RWPE1 (cell line): ENCODE results near the gene HERPUD2.

Source experiments
- CTCF ChIA-PET: fragments of 350-600 bp; sonication (Branson Sonifier 250); formaldehyde crosslinking; extraction: SDS; loops from one replicate; lab custom pipeline; 2021; lab: Yijun Ruan, JAX
- POLR2A ChIA-PET: fragments of 400-600 bp; formaldehyde crosslinking; extraction: SDS; loops from one replicate; lab custom pipeline; 2020; ENCODE audit warnings: antibody characterized with exemption; ENCODE audit not compliant: low non-redundant PET; lab: Yijun Ruan, JAX
- DNase-seq: peaks from one replicate; pipeline ENCODE4 v3.0.0; 2012; ENCODE audit warnings: low spot score
- H3K27ac ChIP-seq: fragments of 450-650 bp; 2 replicates; pipeline ENCODE4 v1.5.1; 2017
- CTCF ChIP-seq: fragments of 450-650 bp; conservative IDR thresholded peaks from 2 replicates; pipeline ENCODE4 v1.5.1; 2017; ENCODE audit warnings: low read depth, mild to moderate bottlenecking

The HERPUD2 gene

GRCh38 chr7:35705932-35706461 is 11.1 kb upstream of the HERPUD2 start:
- ChIA-PET POLR2A (interaction anchor here (0.6 kb wide), 1 partner anchor 9 kb away, joined by 3 read pairs; no protein-coding TSS in a partner anchor), CTCF (interaction anchor here (0.6 kb wide), 1 partner anchor 9 kb away, joined by 5 read pairs; no protein-coding TSS in a partner anchor)
- no peak for DNase-seq
- no peak overlapping the region for H3K27ac ChIP-seq
- no peak for TF ChIP-seq CTCF

- POLR2A ChIA-PET = no interaction called here
- CTCF ChIA-PET = no interaction called here
- TF ChIP-seq CTCF = no peak
- H3K27ac ChIP-seq = no peak overlapping the region
- no peak for DNase-seq
Measured at GRCh38 chr7:35704261-35704660, 9.3 kb upstream of the HERPUD2 start.

GRCh38 chr7:35702541-35702940 is 7.6 kb upstream of the HERPUD2 start:
- CTCF ChIA-PET = interaction anchor here (0.7 kb wide), 2 partner anchors 70 to 215 kb away, joined by 4 to 5 read pairs; no protein-coding TSS in a partner anchor
- no peak overlapping the region for H3K27ac ChIP-seq
- no peak for TF ChIP-seq CTCF
- no peak for DNase-seq
- POLR2A ChIA-PET = no interaction called here

- no peak for DNase-seq
- no peak for TF ChIP-seq CTCF
- POLR2A ChIA-PET = no interaction called here
- no peak overlapping the region for H3K27ac ChIP-seq
- CTCF ChIA-PET = interaction anchor here (0.6 kb wide), 1 partner anchor 190 kb away, joined by 3 read pairs; no protein-coding TSS in a partner anchor
Measured at GRCh38 chr7:35701287-35701900, 6.5 kb upstream of the HERPUD2 start.

- DNase-seq = no peak
- no peak for TF ChIP-seq CTCF
- CTCF ChIA-PET = interaction anchor here (0.6 kb wide), 1 partner anchor 191 kb away, joined by 3 read pairs; no protein-coding TSS in a partner anchor
- POLR2A ChIA-PET = no interaction called here
- H3K27ac ChIP-seq = no peak overlapping the region
Measured at GRCh38 chr7:35700865-35701264, 5.9 kb upstream of the HERPUD2 start.

- CTCF ChIA-PET = interaction anchor here (0.6 kb wide), 1 partner anchor 12 kb away, joined by 5 read pairs; no protein-coding TSS in a partner anchor
- POLR2A ChIA-PET = no interaction called here
Measured at GRCh38 chr7:35700333-35700732, 5.4 kb upstream of the HERPUD2 start.

More at GRCh38 chr7:35700333-35700732, 5.4 kb upstream of the HERPUD2 start:
- no peak for DNase-seq
- no peak overlapping the region for H3K27ac ChIP-seq
- no peak for TF ChIP-seq CTCF
